ENCODE measurements around the gene FBXW9. TPM values are rescaled to one million over a fixed set of nuclear protein-coding genes. Genes with fewer than 3 reads are reported as not detected.
"Not testable (repeated sequence)": the region's sequence is repeated elsewhere in the genome, so short reads cannot be mapped to it uniquely, and the experiment has no call there.

Gene FBXW9
- total RNA-seq, 1 donor from 2014 or later, result 1.8 TPM

DNA sequence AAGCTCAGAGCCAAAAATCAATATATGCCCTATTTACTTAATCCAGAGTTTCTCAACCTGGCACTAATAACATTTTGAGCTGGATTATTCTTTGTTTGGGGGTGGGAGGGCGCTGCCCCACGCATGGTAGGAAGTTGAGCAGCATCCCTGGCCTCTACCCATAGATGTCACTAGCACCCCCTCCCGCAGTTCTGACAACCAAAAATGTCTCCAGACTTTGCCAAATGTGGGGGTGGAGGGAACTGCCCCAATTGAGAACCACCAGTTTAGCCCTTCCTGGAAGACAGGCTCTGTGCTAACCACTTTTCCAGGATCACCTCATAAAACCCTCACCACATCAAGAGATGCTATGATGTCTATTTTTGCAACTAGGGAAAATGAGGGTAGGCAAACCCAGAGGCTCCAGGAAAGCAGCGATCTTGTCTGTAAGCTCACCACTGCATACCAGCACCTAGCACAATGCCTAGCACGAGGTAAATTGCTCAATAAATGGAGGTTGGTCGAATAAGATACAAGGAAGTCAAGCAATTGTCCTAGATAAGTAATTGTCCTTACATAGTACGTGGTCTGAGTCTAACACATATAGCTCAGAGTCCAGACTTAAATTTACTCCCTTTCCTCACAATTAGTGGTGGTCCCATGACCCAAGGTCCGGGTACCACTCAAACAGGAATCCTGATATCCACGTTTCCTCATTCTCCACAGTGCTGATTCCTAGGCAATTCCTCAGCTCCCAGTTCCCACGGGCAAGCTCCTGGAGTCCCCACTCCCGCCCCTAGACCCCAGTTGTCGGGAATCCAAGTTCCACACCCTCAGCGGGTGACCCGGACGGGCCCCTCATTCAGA lies 37.2 kb upstream of the FBXW9 start:
- Histone ChIP-seq H3K4me1 (peaks cover 62% of the 10 kb centered on the region), H3K9me3 (replicated peaks) (no peaks in the 10 kb centered on the region), H3K27ac (replicated peaks) (peak overlapping the region; percentile 97), H3K27me3 (ENCODE audit: low read depth) (no peaks in the 10 kb centered on the region), H3K4me3 (peak overlapping the region; percentile 99), H3K36me3 (peaks cover 41% of the 10 kb centered on the region)
- DNase-seq, result no peak
- TF ChIP-seq, protein P1, sequence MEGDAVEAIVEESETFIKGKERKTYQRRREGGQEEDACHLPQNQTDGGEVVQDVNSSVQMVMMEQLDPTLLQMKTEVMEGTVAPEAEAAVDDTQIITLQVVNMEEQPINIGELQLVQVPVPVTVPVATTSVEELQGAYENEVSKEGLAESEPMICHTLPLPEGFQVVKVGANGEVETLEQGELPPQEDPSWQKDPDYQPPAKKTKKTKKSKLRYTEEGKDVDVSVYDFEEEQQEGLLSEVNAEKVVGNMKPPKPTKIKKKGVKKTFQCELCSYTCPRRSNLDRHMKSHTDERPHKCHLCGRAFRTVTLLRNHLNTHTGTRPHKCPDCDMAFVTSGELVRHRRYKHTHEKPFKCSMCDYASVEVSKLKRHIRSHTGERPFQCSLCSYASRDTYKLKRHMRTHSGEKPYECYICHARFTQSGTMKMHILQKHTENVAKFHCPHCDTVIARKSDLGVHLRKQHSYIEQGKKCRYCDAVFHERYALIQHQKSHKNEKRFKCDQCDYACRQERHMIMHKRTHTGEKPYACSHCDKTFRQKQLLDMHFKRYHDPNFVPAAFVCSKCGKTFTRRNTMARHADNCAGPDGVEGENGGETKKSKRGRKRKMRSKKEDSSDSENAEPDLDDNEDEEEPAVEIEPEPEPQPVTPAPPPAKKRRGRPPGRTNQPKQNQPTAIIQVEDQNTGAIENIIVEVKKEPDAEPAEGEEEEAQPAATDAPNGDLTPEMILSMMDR (IDR thresholded peaks at IDR 0.05; ENCODE audit: borderline replicate concordance), result no peak
- intact Hi-C loops (cut with micrococcal nuclease), result no loop called here

DNA sequence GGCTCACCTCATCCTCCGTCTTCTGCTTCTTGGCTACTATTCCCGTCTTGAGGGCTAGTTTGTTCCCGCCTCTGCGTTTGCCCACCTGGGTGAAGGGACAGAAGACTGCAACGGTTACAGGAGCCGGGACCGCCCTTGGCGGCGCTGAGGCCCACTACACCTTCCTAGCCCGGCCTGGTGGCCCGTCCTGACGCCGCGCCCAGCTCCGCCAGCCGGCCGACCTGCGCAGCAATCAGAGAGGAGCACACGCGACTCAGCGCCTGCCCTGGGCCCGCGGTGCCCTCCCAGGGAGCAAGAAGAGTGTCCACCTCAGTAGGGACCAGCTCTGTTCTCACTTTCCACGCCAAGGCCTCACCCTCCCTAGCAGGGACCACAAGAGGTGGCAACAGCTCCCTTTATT lies 34.9 kb upstream of the FBXW9 start:
- intact Hi-C loops (cut with micrococcal nuclease), result no loop called here
- TF ChIP-seq, protein P1 (IDR thresholded peaks at IDR 0.05; ENCODE audit: borderline replicate concordance), result no peak
- H3K4me1 ChIP-seq, result peaks cover 45% of the 10 kb centered on the region

DNA sequence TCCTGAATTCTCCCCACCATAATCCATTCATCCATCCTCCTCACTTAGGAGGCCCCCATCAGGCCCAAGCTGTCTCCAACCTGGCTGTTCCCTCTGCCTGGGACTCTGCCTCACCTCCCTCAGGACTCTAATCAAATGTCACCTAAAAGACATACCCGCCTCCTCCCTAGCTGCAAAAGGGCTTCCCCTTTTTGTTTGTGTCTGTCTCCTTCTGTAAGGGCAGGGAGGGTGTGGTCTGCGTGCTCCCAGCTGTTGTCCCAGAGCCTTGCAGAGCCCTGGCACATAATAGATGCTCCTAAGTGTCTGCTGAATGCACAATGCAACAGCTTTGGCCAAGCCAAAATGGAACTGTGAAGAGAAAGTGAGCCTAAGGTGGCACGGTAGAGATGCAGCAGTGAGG lies 33.6 kb upstream of the FBXW9 start:
- TF ChIP-seq, protein P1 (IDR thresholded peaks at IDR 0.05; ENCODE audit: borderline replicate concordance), result no peak
- peaks cover 46% of the 10 kb centered on the region for H3K36me3 ChIP-seq
- no peak overlapping the region for H3K27ac ChIP-seq (replicated peaks)
- intact Hi-C loops (cut with micrococcal nuclease), result no loop called here
- no peak overlapping the region for H3K4me3 ChIP-seq
- no peaks in the 10 kb centered on the region for H3K27me3 ChIP-seq (ENCODE audit: low read depth)
- no peaks in the 10 kb centered on the region for H3K9me3 ChIP-seq (replicated peaks)
- H3K4me1 ChIP-seq, result peaks cover 40% of the 10 kb centered on the region
- DNase-seq, result no peak

More for the DNA sequence above, 34.9 kb upstream of the FBXW9 start:
- no peaks in the 10 kb centered on the region for H3K9me3 ChIP-seq (replicated peaks)
- peaks cover 46% of the 10 kb centered on the region for H3K36me3 ChIP-seq
- no peak overlapping the region for H3K4me3 ChIP-seq
- H3K27me3 ChIP-seq (ENCODE audit: low read depth), result no peaks in the 10 kb centered on the region
- no peak overlapping the region for H3K27ac ChIP-seq (replicated peaks)
- DNase-seq, result no peak

DNA sequence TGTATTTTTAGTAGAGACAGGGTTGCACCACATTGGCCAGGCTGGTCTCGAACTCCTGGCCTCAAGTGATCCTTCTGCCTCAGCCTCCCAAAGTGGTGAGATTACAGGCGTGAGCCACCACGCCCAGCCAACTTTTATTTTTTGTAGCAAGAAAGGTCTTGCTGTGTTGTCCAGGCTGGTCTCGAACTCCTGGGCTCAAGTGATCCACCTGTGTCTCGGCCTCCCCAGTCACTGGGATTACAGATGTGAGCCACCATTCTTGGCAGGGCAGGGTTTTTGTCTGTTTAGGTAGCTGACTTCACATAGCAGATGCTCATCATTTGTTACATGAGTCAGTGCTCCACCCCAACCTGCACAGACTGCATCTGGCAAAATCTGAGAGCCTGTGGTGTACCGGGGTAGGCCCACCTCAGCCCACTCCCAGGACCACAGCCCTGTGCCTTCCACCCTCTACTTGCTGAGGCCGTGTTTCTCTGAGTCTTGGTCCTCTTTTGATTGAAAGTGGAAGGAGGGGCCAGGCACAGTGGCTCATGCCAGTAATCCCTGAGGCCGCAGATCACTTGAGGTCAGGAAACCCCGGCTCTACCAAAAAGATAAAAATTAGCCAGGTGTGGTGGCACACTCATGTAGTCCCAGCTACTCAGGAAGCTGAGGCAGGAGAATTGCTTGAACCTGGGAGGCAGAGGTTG lies 31.5 kb upstream of the FBXW9 start:
- H3K4me3 ChIP-seq, result no peak overlapping the region
- peaks cover 38% of the 10 kb centered on the region for H3K4me1 ChIP-seq
- H3K27me3 ChIP-seq (ENCODE audit: low read depth), result no peaks in the 10 kb centered on the region
- DNase-seq, result no peak
- intact Hi-C loops (cut with micrococcal nuclease), result no loop called here
- H3K36me3 ChIP-seq, result peaks cover 46% of the 10 kb centered on the region
- no peak overlapping the region for H3K27ac ChIP-seq (replicated peaks)
- TF ChIP-seq, protein P1 (IDR thresholded peaks at IDR 0.05; ENCODE audit: borderline replicate concordance), result no peak
- H3K9me3 ChIP-seq (replicated peaks), result no peaks in the 10 kb centered on the region

DNA sequence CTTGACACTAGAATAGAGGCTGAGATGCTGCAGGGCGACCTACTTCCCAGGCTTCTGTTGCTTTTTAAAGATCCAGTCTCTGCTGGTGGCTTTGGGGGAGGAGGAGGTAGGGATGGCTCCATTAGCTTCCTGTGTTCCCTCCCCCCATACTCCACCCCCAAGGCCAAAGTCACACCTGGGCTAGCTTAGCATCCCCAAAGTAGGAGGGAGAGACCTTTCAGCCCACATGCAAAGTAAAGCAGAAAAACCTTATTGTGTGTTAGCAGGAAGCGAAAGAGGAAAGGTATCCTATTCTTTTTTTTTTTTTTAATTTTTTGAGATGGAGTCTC lies 30.5 kb upstream of the FBXW9 start:
- H3K4me1 ChIP-seq, result peaks cover 32% of the 10 kb centered on the region
- intact Hi-C loops (cut with micrococcal nuclease), result no loop called here
- TF ChIP-seq, protein P1 (IDR thresholded peaks at IDR 0.05; ENCODE audit: borderline replicate concordance), result no peak
- DNase-seq, result no peak
- H3K27ac ChIP-seq (replicated peaks), result no peak overlapping the region
- no peak overlapping the region for H3K4me3 ChIP-seq
- no peaks in the 10 kb centered on the region for H3K27me3 ChIP-seq (ENCODE audit: low read depth)
- no peaks in the 10 kb centered on the region for H3K9me3 ChIP-seq (replicated peaks)
- peaks cover 39% of the 10 kb centered on the region for H3K36me3 ChIP-seq

DNA sequence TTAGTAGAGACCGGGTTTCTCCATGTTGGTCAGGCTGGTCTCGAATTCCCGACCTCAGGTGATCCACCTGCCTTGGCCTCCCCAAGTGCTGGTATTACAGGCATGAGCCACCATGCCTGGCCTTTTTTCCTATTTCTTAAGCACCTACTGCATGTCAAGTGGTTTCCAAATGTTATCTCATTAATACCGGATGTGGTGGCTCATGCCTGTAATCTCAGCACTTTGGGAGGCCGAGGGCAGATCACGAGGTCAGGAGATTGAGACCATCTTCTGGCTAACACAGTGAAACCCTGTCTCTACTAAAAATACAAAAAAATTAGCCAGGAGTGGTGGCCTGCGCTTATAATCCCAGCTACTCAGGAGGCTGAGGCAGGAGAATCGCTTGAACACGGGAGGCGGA lies 29.2 kb upstream of the FBXW9 start:
- H3K27ac ChIP-seq (replicated peaks); H3K27me3 ChIP-seq (ENCODE audit: low read depth); H3K4me3 ChIP-seq; H3K9me3 ChIP-seq (replicated peaks); DNase-seq; intact Hi-C loops (cut with micrococcal nuclease): not testable (repeated sequence)
- peaks cover 37% of the 10 kb centered on the region for H3K4me1 ChIP-seq
- H3K36me3 ChIP-seq, result peaks cover 27% of the 10 kb centered on the region
